Endothelial cell of umbilical vein (primary cell): ENCODE data around the gene LONRF3. TPM values are rescaled to one million over a fixed set of nuclear protein-coding genes. Genes with fewer than 3 reads are reported as not detected.

Experiments
- BruUV-seq: library from RNA; stranded (reverse); fragments of 400-500 nt; replicated peaks from 2 replicates; lab custom pipeline; 2021; lab: Mats Ljungman, UMichigan
- CTCF ChIA-PET: fragments of 300-600, 350-600 bp; sonication (Branson Sonifier 250); formaldehyde crosslinking; loops from one replicate; lab custom pipeline; 2021; ENCODE audit warnings: antibody characterized with exemption, inconsistent platforms; lab: Charles Lee
- POLR2A ChIA-PET: fragments of 300-600, 350-600 bp; sonication (Branson Sonifier 250); formaldehyde crosslinking; loops from one replicate; lab custom pipeline; 2021; ENCODE audit warnings: antibody characterized with exemption, inconsistent platforms; lab: Charles Lee
- DNase-seq: peaks from one replicate; pipeline ENCODE4 v3.0.0-alpha.2; 2011; ENCODE audit warnings: low read depth, low spot score
- FAIRE-seq: peaks from 2 replicates; lab custom pipeline; 2011; peaks lifted over from hg19 to GRCh38; lab: Jason Lieb, UNC
- H2AFZ ChIP-seq: 2 replicates; pipeline ENCODE4 v1.6.0; 2012; ENCODE audit warnings: low read depth, low read length, control low read depth, inconsistent platforms
- H3K27ac ChIP-seq: 2 replicates; pipeline ENCODE4 v1.5.1; 2011; ENCODE audit warnings: low read depth, mild to moderate bottlenecking, control low read depth, low read length, moderate library complexity; ENCODE audit not compliant: insufficient read depth
- H3K27me3 ChIP-seq, 2 experiments: 2 replicates each; pipeline versions ENCODE4 v1.6.0 to v1.6.1; 2011; ENCODE audit warnings: low read length in 2 of 2, mixed read lengths in 1 of 2; ENCODE audit not compliant: control insufficient read depth in 2 of 2, insufficient read depth in 2 of 2
- H3K36me3 ChIP-seq, 2 experiments: 2 replicates in 1 of 2; 3 replicates in 1 of 2; pipeline ENCODE4 v1.5.1; 2011; ENCODE audit warnings: low read length in 2 of 2, mild to moderate bottlenecking in 1 of 2, moderate library complexity in 1 of 2; ENCODE audit not compliant: control insufficient read depth in 2 of 2, insufficient read depth in 2 of 2; ENCODE audit errors: extremely low read depth in 1 of 2
- H3K4me1 ChIP-seq: 3 replicates; pipeline ENCODE4 v1.5.1; 2011; ENCODE audit warnings: mild to moderate bottlenecking, low read length; ENCODE audit not compliant: control insufficient read depth, insufficient read depth; ENCODE audit errors: extremely low read depth
- H3K4me2 ChIP-seq: 2 replicates; pipeline ENCODE4 v1.6.1; 2011; ENCODE audit warnings: low read length, control low read depth, mixed read lengths; ENCODE audit not compliant: insufficient read depth
- H3K4me3 ChIP-seq, 3 experiments: fragments of 200-600 bp in 1 of 3; sonication (generic), shearing (Covaris generic) in 1 of 3; replicated peaks in 1 of 3; 2 replicates each; pipeline ENCODE4 v1.5.1; 2011 to 2016; ENCODE audit warnings: control low read depth in 3 of 3, low read length in 3 of 3, mild to moderate bottlenecking in 2 of 3, inconsistent platforms in 1 of 3, low read depth in 1 of 3, moderate library complexity in 1 of 3; ENCODE audit not compliant: insufficient read depth in 1 of 3
- H3K79me2 ChIP-seq: 2 replicates; pipeline ENCODE4 v1.6.0; 2012; ENCODE audit warnings: low read length, inconsistent platforms; ENCODE audit not compliant: control insufficient read depth, insufficient read depth
- H3K9ac ChIP-seq: replicated peaks from 2 replicates; pipeline ENCODE3; 2011; ENCODE audit warnings: low read length, control low read depth; ENCODE audit not compliant: insufficient read depth; ENCODE audit errors: extremely low read depth
- H3K9me1 ChIP-seq: replicated peaks from 3 replicates; pipeline ENCODE4 v1.6.0; 2011; ENCODE audit warnings: mild to moderate bottlenecking, low read length; ENCODE audit not compliant: control insufficient read depth, insufficient read depth; ENCODE audit errors: extremely low read depth
- H3K9me3 ChIP-seq: replicated peaks from 2 replicates; pipeline ENCODE4 v1.5.1; 2012; ENCODE audit warnings: low read length, inconsistent platforms; ENCODE audit not compliant: control insufficient read depth, insufficient read depth
- H4K20me1 ChIP-seq: replicated peaks from 2 replicates; pipeline ENCODE3; 2011; ENCODE audit warnings: mild to moderate bottlenecking, low read length; ENCODE audit not compliant: control insufficient read depth, insufficient read depth; ENCODE audit errors: extremely low read depth
- EZH2 ChIP-seq: IDR thresholded peaks from 2 replicates; pipeline ENCODE4 v1.6.1; 2012; ENCODE audit warnings: borderline replicate concordance, low read depth, mild to moderate bottlenecking, moderate library complexity, low read length, inconsistent platforms; ENCODE audit not compliant: severe bottlenecking
- FOS ChIP-seq: IDR thresholded peaks from 2 replicates; pipeline ENCODE4 v1.6.1; 2011; ENCODE audit warnings: mild to moderate bottlenecking, low read length, moderate library complexity, borderline replicate concordance; ENCODE audit not compliant: insufficient read depth
- GATA2 ChIP-seq: IDR thresholded peaks from 2 replicates; pipeline ENCODE4 v1.7.0; 2011; ENCODE audit warnings: low read depth, mild to moderate bottlenecking, moderate library complexity, mixed read lengths, low read length; ENCODE audit not compliant: insufficient read length, insufficient read depth
- JUN ChIP-seq: IDR thresholded peaks from 2 replicates; pipeline ENCODE4 v1.6.1; 2011; ENCODE audit warnings: borderline replicate concordance, low read depth; ENCODE audit not compliant: insufficient read length, insufficient read depth
- MYC ChIP-seq: IDR thresholded peaks from one replicate; pipeline ENCODE4 v1.6.1; 2011; ENCODE audit warnings: mild to moderate bottlenecking, low read depth, low read length
- POLR2A ChIP-seq: IDR thresholded peaks from 2 replicates; pipeline ENCODE4 v1.6.1; 2012; ENCODE audit warnings: low read depth, mild to moderate bottlenecking, control low read depth, low read length
- POLR2AphosphoS5 ChIP-seq: IDR thresholded peaks from 2 replicates; pipeline ENCODE4 v1.6.1; 2012; ENCODE audit warnings: low read depth, mild to moderate bottlenecking, control low read depth, low read length, moderate library complexity; ENCODE audit not compliant: insufficient read depth
- dilution Hi-C: fragments of 300-500 bp; cut with MboI; formaldehyde crosslinking; loops from one replicate; pipeline ENCODE4 v1.15.0; 2019; ENCODE audit warnings: low sequenced_read_pairs; ENCODE audit not compliant: extremely low pct_ligation_motif_present
- intact Hi-C: fragments of 100-400 bp; cut with micrococcal nuclease; formaldehyde crosslinking; loops from one replicate; pipeline ENCODE4 v1.10.0; 2022
- polyA plus RNA-seq, 4 experiments: library from polyadenylated mRNA; depleted of rRNA in 3 of 4; stranded (reverse) in 3 of 4; unstranded in 1 of 4; fragments of >200 nt; gene quantifications; 2 replicates each; pipeline versions ENCODE4 v1.2.1 to v1.2.3, GENCODE V29; 2011 to 2012; ENCODE audit warnings: missing spikeins in 1 of 4
- total RNA-seq: library from RNA; stranded (reverse); gene quantifications from 2 replicates; pipeline ENCODE4 v1.2.3, GENCODE V29; 2021
- TF ChIP-seq, protein P1 (sequence below), 2 donors: IDR thresholded peaks; 1 replicate in 1 of 2; 2 replicates in 1 of 2; pipeline ENCODE4 v1.5.1; 2011; ENCODE audit warnings: low read length in 2 of 2, mild to moderate bottlenecking in 2 of 2, moderate library complexity in 2 of 2, control low read depth in 1 of 2, inconsistent platforms in 1 of 2, low read depth in 1 of 2; ENCODE audit not compliant: insufficient read depth in 1 of 2; ENCODE audit errors: extremely low read depth in 1 of 2
- TF ChIP-seq, protein P2 (sequence below): IDR thresholded peaks from 2 replicates; pipeline ENCODE4 v1.6.1; 2011; ENCODE audit not compliant: insufficient read depth, insufficient read length

Gene LONRF3
- total and polyA plus RNA-seq, 2 donors (not counting 3 experiments of a cell fraction or from before 2014, with no cell fraction given) = 4.4 to 13.3 TPM

DNA sequence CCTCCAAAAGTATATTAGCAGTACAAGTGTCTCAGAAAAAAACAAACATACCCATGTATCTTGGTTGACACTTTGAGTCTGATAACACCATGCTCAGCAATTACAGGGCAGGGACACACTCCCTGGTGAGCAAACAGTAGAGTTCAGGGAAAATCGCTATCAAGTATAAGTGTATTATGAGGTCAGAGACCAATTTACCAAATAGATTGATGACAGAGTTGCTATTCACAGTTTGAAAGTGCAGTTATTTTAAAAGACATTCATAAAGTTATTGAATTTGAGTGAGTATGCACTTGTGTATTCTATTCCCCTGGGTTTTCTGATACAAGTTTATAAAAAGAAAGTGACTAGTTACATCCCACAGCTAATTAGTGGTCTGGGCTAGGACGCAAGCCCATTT lies 10.2 kb upstream of the LONRF3 start:
- no peak overlapping the region for H3K9ac ChIP-seq
- ChIA-PET CTCF (no interaction called here), POLR2A (no interaction called here)
- FAIRE-seq (no peak), DNase-seq (no peak)
- TF ChIP-seq POLR2AphosphoS5 (no peak), EZH2 (no peak), POLR2A (no peak), FOS (no peak), GATA2 (no peak), JUN (no peak), MYC (no peak)
- TF ChIP-seq, protein P1, sequence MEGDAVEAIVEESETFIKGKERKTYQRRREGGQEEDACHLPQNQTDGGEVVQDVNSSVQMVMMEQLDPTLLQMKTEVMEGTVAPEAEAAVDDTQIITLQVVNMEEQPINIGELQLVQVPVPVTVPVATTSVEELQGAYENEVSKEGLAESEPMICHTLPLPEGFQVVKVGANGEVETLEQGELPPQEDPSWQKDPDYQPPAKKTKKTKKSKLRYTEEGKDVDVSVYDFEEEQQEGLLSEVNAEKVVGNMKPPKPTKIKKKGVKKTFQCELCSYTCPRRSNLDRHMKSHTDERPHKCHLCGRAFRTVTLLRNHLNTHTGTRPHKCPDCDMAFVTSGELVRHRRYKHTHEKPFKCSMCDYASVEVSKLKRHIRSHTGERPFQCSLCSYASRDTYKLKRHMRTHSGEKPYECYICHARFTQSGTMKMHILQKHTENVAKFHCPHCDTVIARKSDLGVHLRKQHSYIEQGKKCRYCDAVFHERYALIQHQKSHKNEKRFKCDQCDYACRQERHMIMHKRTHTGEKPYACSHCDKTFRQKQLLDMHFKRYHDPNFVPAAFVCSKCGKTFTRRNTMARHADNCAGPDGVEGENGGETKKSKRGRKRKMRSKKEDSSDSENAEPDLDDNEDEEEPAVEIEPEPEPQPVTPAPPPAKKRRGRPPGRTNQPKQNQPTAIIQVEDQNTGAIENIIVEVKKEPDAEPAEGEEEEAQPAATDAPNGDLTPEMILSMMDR (IDR thresholded peaks at IDR 0.05; ENCODE audit: extremely low read depth in 1 of 2, insufficient read depth in 1 of 2, low read depth in 1 of 2, low read length in 2 of 2) = no peak
- TF ChIP-seq, protein P2, sequence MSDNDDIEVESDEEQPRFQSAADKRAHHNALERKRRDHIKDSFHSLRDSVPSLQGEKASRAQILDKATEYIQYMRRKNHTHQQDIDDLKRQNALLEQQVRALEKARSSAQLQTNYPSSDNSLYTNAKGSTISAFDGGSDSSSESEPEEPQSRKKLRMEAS = no peak
- no peaks in the 10 kb centered on the region for H3K79me2 ChIP-seq
- no peaks in the 10 kb centered on the region for H3K27me3 ChIP-seq
- intact Hi-C loops = no loop called here
- H3K27ac ChIP-seq = no peak overlapping the region
- no peaks in the 10 kb centered on the region for H3K9me1 ChIP-seq
- H4K20me1 ChIP-seq = no peaks in the 10 kb centered on the region
- no peak overlapping the region for H2AFZ ChIP-seq
- H3K4me3 ChIP-seq = no peak overlapping the region
- H3K36me3 ChIP-seq = no peaks in the 10 kb centered on the region
- dilution Hi-C loops = no loop called here
- no peaks in the 10 kb centered on the region for H3K9me3 ChIP-seq
- BruUV-seq = no TSS peak
- no peak overlapping the region for H3K4me2 ChIP-seq
- no peaks in the 10 kb centered on the region for H3K4me1 ChIP-seq
